HG02870 (cell line): ENCODE results near the gene PMEL.
"Not testable (repeated sequence)": the region's sequence is repeated elsewhere in the genome, so short reads cannot be mapped to it uniquely, and the experiment has no call there.

Source experiments
- ATAC-seq: cut with Tn5 transposase; IDR thresholded peaks from one replicate; pipeline ENCODE4 v1.9.1; 2021; ENCODE audit warnings: mild to moderate bottlenecking, moderate library complexity; ENCODE audit not compliant: unreplicated experiment

PMEL gene

GRCh38 chr12:55983232-55983842 lies 17.5 kb upstream of the PMEL start:
- no peak for ATAC-seq

GRCh38 chr12:55982319-55982936 lies 16.6 kb upstream of the PMEL start:
- peak; percentile 73 for ATAC-seq

- ATAC-seq, result not testable (repeated sequence)
These were observed 16.0 kb upstream of the PMEL start for GRCh38 chr12:55981882-55982281.

- no peak for ATAC-seq
These were observed 13.2 kb upstream of the PMEL start for GRCh38 chr12:55979069-55979468.

GRCh38 chr12:55978393-55978792 lies 12.6 kb upstream of the PMEL start:
- no peak for ATAC-seq

GRCh38 chr12:55974308-55974730 lies 8.5 kb upstream of the PMEL start:
- peak; percentile 11 for ATAC-seq

GRCh38 chr12:55973599-55974307 lies 7.9 kb upstream of the PMEL start, which contains the start of gene RAB5B:
TSS of gene RAB5B (plus strand) at chr12:55974078. CDS start at chr12:55986961, 12,883 bp downstream.
- peak; percentile 93 for ATAC-seq

- ATAC-seq, result no peak
These were observed 7.2 kb upstream of the PMEL start for GRCh38 chr12:55972911-55973598.

- no peak for ATAC-seq
These were observed 6.6 kb upstream of the PMEL start for GRCh38 chr12:55972456-55972855.

- no peak for ATAC-seq
These were observed 6.2 kb upstream of the PMEL start for GRCh38 chr12:55972042-55972441.

- ATAC-seq, result no peak
These were observed 4.9 kb upstream of the PMEL start for GRCh38 chr12:55970775-55971174.

- no peak for ATAC-seq
These were observed 3.5 kb upstream of the PMEL start for GRCh38 chr12:55969356-55969755.

- ATAC-seq, result peak; percentile 94
These were observed 803 bp upstream of the PMEL start, which contains the start of gene CDK2 for GRCh38 chr12:55966408-55967281. TSS of gene CDK2 (plus strand) at chr12:55966830. CDS start at chr12:55967009, 179 bp downstream.

- no peak for ATAC-seq
These were observed 602 bp downstream of the PMEL start for GRCh38 chr12:55965240-55965639.

- ATAC-seq, result no peak
These were observed 2.1 kb downstream of the PMEL start for GRCh38 chr12:55963760-55964159.

- ATAC-seq, result no peak
These were observed 8.6 kb downstream of the PMEL start for GRCh38 chr12:55957106-55957859.

GRCh38 chr12:55955800-55956508 lies 9.9 kb downstream of the PMEL start:
- ATAC-seq, result no peak

GRCh38 chr12:55955344-55955743 lies 10.5 kb downstream of the PMEL start:
- ATAC-seq, result no peak

GRCh38 chr12:55946553-55946952 lies 19.3 kb downstream of the PMEL start:
- ATAC-seq, result no peak
